GM12892 (cell line): Measurements from ENCODE around the gene SLC51A.

Source experiments
- POLR2A ChIP-seq: IDR thresholded peaks from 2 replicates; pipeline ENCODE4 v1.6.1; 2011; ENCODE audit warnings: low read depth, low read length, control low read depth
- POLR2AphosphoS5 ChIP-seq: IDR thresholded peaks from 2 replicates; pipeline ENCODE4 v1.6.1; 2011; ENCODE audit warnings: low read depth, low read length, control low read depth
- TAF1 ChIP-seq: IDR thresholded peaks from 2 replicates; pipeline ENCODE4 v1.6.1; 2011; ENCODE audit warnings: low read depth, mild to moderate bottlenecking, control low read depth, low read length, borderline replicate concordance

- TF ChIP-seq POLR2A (no peak), POLR2AphosphoS5 (no peak), TAF1 (no peak)
Measured at GRCh38 chr3:196273655-196274054, 57.3 kb downstream of the SLC51A start.
